Stimulated activated CD4-positive, alpha-beta T cell treated with anti-CD3 and anti-CD28 coated beads, Interleukin-12 subunit alpha, Interleukin-12 subunit beta, amount 100 ng/mL, for 48 hours (primary cell): ENCODE results near the gene KCNS1.
"Not testable (repeated sequence)": the region's sequence is repeated elsewhere in the genome, so short reads cannot be mapped to it uniquely, and the experiment has no call there.

Experiments
- DNase-seq, 3 donors: peaks; one replicate each; pipeline ENCODE4 v3.0.0-alpha.2; 2020; ENCODE audit warnings: low read depth in 2 of 3, low spot score in 1 of 3

KCNS1 gene, protein sequence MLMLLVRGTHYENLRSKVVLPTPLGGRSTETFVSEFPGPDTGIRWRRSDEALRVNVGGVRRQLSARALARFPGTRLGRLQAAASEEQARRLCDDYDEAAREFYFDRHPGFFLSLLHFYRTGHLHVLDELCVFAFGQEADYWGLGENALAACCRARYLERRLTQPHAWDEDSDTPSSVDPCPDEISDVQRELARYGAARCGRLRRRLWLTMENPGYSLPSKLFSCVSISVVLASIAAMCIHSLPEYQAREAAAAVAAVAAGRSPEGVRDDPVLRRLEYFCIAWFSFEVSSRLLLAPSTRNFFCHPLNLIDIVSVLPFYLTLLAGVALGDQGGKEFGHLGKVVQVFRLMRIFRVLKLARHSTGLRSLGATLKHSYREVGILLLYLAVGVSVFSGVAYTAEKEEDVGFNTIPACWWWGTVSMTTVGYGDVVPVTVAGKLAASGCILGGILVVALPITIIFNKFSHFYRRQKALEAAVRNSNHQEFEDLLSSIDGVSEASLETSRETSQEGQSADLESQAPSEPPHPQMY

GRCh38 chr20:45100563-45101245 is at the start of gene KCNS1:
TSS of gene KCNS1 (minus strand) at chr20:45101127. CDS start at chr20:45099236, 1,891 bp downstream.
- DNase-seq: no peak

GRCh38 chr20:45149062-45149461 is 48.1 kb upstream of the KCNS1 start:
- DNase-seq: no peak

GRCh38 chr20:45140836-45141235 is 39.9 kb upstream of the KCNS1 start:
- no peak for DNase-seq

- DNase-seq: not testable (repeated sequence)
Measured at GRCh38 chr20:45139733-45140375, 38.9 kb upstream of the KCNS1 start.

DNA sequence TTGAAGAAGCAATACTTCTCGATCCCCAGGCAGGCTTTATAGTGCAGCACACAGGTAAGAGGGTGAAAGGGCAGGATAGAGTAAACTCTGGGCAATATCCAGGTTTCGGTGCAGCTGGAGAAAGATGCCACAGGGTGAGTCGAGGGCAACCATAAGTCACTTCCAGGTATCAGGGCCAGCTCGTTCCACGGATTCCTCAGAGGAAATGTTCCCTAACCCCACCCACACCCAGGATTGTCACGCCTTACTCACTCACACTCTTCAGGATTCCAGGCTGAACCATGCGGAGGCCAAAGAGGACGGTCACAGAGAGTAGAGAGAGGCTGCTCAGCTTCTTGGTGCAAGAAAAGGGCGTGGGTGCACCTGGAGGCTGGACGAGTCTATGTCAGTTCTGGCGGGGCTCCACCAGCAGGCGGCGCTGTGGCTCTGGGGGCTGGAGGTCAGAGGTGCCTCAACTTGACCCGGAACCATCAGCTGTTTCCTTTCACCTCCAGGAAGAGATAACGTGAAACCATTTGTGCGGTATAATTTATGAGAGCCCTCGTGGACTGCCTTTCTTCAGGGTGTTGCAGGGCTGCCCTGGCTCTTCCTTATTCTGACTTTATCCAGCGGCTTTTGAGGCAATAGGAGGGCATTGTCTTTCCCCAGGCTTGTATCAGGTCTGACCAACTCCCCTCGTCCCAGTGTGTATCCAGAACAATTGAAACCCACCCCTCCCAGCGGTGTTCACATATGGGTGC is 37.8 kb upstream of the KCNS1 start:
- peak; percentile 70 to 83 (median 73) for DNase-seq

DNA sequence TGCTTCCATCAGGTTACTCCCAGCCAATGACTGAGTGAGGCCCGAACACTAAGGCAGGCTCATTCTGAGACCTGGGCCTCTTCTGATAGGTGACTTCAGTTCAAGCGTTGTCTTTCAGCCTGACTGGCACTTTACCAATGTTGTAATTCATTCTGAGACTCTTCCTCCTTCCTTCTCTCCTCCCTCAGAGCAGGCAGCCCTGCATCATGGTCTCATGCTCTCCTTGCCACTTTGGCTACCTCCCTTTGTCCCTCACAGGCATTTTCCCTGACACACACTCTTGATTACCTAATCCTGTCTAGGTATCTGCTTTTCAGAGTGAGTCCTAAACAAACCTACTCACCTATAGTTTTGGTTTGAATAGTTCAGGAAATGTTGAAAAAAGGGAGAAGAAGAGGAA is 36.0 kb upstream of the KCNS1 start:
- no peak for DNase-seq

DNA sequence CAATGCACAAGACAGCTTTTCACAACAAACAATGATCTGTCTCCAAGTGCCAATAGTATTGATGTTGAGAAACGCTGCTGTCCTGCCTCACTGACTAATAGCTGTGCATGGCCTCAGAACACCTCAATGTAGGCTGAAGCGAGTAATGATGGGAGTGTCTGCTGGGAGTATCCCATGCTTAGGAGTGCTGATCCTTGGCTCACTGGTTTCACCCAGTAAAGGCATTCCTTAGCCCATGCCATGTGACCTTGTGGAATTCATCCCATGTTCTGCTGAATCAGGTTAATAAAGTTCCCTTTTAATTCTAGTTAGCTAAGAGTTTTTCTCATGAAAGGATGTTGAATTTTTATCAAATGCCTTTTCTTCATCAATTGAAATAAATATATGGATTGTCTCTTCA is 27.2 kb upstream of the KCNS1 start:
- DNase-seq: no peak

DNA sequence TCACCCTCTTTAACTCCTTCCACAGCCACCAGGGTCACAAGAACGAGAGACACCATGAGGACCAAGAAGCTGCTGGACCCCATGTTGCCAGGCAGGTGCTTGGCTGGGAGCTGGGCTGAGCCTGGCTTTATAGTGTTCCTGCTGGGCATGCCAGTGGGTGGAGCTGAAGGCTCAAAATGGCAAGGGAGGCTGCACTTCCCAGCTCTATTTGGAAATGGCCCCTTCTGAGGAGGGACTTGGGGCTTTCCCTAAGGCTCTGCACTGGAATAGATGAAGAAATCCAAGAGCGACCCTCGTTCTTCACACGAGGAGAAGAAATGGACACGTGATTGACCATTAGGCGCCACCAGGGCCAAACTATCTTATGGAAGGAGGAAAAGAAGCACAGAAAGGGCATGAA is 23.4 kb upstream of the KCNS1 start, which contains the start of gene WFDC12:
TSS of gene WFDC12 (minus strand) at position 101 of the 400 bp plus-strand sequence. CDS start at position 83, 18 bp downstream.
- no peak for DNase-seq

DNA sequence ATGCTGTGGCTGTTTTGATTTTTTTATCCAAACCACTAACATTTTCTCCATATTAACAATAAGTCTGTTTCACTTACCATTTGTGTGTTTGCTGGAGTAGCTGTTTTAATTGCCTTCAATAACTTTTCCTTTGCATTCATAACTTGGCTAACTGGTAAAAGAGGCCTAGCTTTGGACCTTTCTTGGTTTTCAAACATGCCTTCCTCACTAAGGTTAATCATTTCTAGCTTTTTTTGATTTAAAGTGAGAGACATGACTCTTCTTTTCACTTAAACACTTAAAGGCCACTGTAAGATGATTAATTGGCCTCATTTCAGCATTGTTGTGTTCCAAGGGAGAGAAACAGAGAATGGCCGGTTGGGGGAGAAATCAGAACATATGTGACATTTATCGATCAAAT is 20.5 kb upstream of the KCNS1 start:
- DNase-seq: no peak

DNA sequence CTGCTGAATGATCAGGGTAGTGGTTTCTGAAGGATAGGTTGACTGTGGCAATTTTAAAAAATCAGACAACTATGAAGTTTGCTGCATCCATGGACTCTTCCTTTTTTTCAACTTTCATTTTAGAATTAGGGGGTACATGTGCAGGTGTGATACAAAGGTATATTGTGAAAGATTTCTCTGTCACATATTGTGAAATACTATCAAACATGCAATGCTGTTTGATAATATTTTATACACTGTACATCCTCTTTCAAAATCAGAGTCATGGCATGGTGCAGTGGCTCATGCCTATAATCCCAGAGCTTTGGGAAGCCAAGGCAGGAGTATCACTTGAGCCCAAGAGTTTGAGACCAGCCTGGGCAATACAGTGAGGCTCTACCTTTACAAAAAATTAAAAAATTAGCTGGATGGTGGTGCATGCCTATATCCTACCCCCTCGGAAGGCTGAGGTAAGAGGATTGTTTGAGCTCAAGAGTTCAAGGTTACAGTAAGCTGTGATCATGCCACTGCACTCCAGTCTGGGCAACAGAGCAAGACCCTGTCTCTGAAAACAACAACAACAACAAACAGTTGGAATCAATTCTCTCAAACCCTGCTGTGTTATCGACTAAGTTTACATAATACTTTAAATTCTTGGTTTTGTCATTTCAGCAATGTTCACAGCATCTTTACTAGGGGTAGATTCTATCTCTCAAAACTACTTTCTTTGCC is 18.8 kb upstream of the KCNS1 start:
- DNase-seq: no peak

DNA sequence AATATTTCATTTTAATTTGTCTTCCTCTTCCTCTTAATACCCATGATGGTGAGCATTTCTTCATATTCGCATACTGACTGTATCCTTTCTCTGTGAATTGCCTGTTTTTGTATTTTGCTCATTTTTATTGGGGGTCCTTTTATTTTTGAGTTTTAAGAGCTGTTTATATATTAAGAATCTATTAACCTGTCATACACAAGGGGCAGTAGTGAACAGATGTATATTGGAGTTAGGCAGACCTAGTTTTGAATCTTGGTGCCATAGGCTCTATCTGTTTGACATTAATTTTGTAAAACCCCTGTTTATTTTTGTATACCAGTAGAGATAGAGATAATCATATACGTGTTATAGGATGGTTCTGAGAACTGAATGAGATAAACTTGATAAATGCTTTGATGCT is 17.1 kb upstream of the KCNS1 start:
- no peak for DNase-seq

DNA sequence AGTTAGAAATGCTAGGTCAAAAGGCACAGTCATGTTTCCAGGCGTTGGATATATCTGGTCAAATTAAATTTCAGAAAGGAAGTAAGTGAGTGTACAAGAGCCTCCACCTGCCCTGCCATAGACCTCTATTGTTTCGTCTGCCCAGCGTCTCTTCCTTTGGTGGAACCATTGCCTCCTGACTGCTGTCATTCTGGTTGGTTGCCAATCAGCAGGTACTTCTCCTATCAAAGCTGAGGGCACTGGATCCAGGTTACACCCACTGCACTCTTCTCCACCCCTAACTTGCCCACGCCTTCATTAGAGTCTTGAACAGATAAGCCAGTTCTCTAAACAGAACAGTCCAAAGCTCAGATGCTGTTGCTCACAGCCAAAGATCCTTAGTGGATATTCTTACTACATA is 16.7 kb upstream of the KCNS1 start:
- no peak for DNase-seq

DNA sequence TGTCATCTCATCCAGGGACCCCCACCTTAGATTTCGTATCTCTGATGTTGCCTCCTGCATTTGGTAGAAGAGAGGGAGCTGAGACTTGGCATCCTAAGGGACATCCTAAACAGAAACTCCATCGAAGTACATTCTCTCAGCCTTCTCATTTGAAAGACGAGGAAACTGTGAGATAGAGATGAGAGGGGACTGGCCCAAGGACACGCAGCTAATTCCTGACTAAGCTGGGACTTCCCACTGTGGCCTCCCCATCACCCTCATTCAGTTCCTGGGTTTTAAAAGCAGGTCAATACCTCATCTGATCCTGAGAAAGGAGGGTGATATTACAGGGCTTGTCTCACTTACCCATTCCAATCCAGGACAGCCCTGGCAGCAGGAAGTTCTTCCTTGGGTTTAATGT is 14.9 kb upstream of the KCNS1 start:
- DNase-seq: no peak

GRCh38 chr20:45115386-45115774 is 14.5 kb upstream of the KCNS1 start:
- DNase-seq: no peak

- no peak for DNase-seq
Measured at GRCh38 chr20:45114465-45115385, 13.8 kb upstream of the KCNS1 start, which contains the start of gene WFDC5. TSS of gene WFDC5 (minus strand) at chr20:45115174. CDS start at chr20:45115083, 91 bp downstream.

DNA sequence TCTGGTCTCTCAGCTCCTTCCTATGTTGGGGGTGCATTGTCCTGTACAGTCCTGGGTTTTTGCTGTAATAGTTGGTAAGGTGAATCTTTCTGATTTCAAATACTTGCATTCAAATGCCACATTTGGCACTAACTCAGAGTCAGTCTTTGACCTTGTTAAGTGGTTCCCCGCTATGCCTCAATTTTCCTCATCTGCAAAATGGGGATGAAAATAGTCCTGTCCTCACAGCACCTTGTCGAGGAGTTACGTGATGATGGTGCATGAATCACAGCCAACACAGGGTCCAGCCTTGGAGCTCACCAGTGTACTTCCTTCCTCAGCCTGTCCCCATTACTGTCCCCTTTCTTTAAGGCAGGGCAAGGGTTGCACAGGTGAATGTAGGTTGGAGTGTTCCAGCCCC is 12.9 kb upstream of the KCNS1 start:
- DNase-seq: no peak

DNA sequence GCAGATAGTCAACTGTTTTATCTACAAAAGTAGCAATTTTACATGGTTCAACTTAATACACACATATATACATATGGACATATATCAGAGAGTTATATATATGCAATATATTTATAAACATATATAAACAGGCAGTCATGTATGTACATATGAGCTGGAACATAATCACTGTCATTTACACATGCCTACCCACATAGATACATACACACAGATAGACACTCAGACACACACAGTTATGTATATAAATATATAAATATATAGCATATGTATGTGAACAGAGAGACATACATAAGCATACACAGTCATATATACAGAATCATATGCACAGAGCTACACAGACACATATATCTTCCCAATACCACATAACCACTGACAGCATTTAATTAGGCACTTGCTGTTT is 11.8 kb upstream of the KCNS1 start:
- DNase-seq: no peak

GRCh38 chr20:45111799-45112471 is 11.0 kb upstream of the KCNS1 start:
- no peak for DNase-seq

- DNase-seq: no peak
Measured at GRCh38 chr20:45111285-45111684, 10.4 kb upstream of the KCNS1 start.
